IMR-90 (cell line): ENCODE data around the gene AAK1. TPM values are rescaled to one million over a fixed set of nuclear protein-coding genes. Genes with fewer than 3 reads are reported as not detected.

Source experiments
- ATAC-seq: fragments of 200-7000 bp; cut with Tn5 transposase; 2 replicates; pipeline ENCODE4 v1.9.1; 2020; ENCODE audit warnings: low read depth, mild to moderate bottlenecking, moderate library complexity
- BruUV-seq: library from RNA; stranded (reverse); fragments of 400-500 nt; replicated peaks from 2 replicates; lab custom pipeline; 2021; lab: Mats Ljungman, UMichigan
- CTCF ChIA-PET: fragments of 300-600 bp; formaldehyde crosslinking; extraction: SDS; loops from one replicate; lab custom pipeline; 2021; ENCODE audit warnings: antibody characterized with exemption; lab: Yijun Ruan, JAX
- POLR2A ChIA-PET: fragments of 300-600 bp; sonication (Branson Sonifier 250); formaldehyde crosslinking; loops from one replicate; lab custom pipeline; 2022; ENCODE audit warnings: antibody characterized with exemption; ENCODE audit not compliant: unreplicated experiment; lab: Charles Lee
- DNase-seq: peaks from one replicate; pipeline ENCODE4 v3.0.0; 2013
- H2AFZ ChIP-seq: replicated peaks from 2 replicates; pipeline ENCODE3; 2013; ENCODE audit warnings: low read length, mild to moderate bottlenecking; ENCODE audit not compliant: poor library complexity
- H2AK5ac ChIP-seq: 2 replicates; pipeline ENCODE4 v1.6.1; 2013; ENCODE audit warnings: low read depth, low read length, inconsistent platforms
- H2AK9ac ChIP-seq: replicated peaks from 2 replicates; pipeline ENCODE3; 2013; ENCODE audit warnings: mild to moderate bottlenecking, low read depth, low read length, moderate library complexity; ENCODE audit not compliant: poor library complexity
- H2BK120ac ChIP-seq: 2 replicates; pipeline ENCODE4 v1.6.1; 2013; ENCODE audit warnings: low read depth, low read length, inconsistent platforms
- H2BK15ac ChIP-seq: 3 replicates; pipeline ENCODE4 v1.6.1; 2013; ENCODE audit warnings: low read depth, low read length, inconsistent platforms
- H2BK20ac ChIP-seq: 2 replicates; pipeline ENCODE4 v1.6.1; 2013; ENCODE audit warnings: low read depth, mild to moderate bottlenecking, inconsistent platforms, low read length, moderate library complexity
- H2BK5ac ChIP-seq: 2 replicates; pipeline ENCODE4 v1.6.1; 2013; ENCODE audit warnings: mild to moderate bottlenecking, low read depth, low read length, inconsistent platforms; ENCODE audit not compliant: poor library complexity, severe bottlenecking
- H3K14ac ChIP-seq: replicated peaks from 2 replicates; pipeline ENCODE4 v1.6.1; 2013; ENCODE audit warnings: low read depth, low read length, inconsistent platforms
- H3K18ac ChIP-seq: 2 replicates; pipeline ENCODE4 v1.6.1; 2013; ENCODE audit warnings: low read depth, low read length, control low read depth
- H3K23ac ChIP-seq: 2 replicates; pipeline ENCODE4 v1.6.1; 2013; ENCODE audit warnings: low read depth, low read length, inconsistent platforms
- H3K27ac ChIP-seq: 2 replicates; pipeline ENCODE4 v1.5.1; 2013; ENCODE audit warnings: mild to moderate bottlenecking, control low read depth, low read length; ENCODE audit not compliant: insufficient read depth
- H3K27me3 ChIP-seq: 2 replicates; pipeline ENCODE4 v1.6.1; 2013; ENCODE audit warnings: low read length; ENCODE audit not compliant: control insufficient read depth, insufficient read depth
- H3K36me3 ChIP-seq: 2 replicates; pipeline ENCODE4 v1.6.1; 2013; ENCODE audit warnings: low read length, mixed read lengths; ENCODE audit not compliant: control insufficient read depth, insufficient read depth
- H3K4ac ChIP-seq: 2 replicates; pipeline ENCODE4 v1.6.1; 2013; ENCODE audit warnings: low read depth, low read length, inconsistent platforms
- H3K4me1 ChIP-seq: 2 replicates; pipeline ENCODE4 v1.6.1; 2013; ENCODE audit warnings: low read length, mixed read lengths; ENCODE audit not compliant: control insufficient read depth, insufficient read depth
- H3K4me2 ChIP-seq: 2 replicates; pipeline ENCODE4 v1.6.1; 2013; ENCODE audit warnings: low read depth, mild to moderate bottlenecking, control low read depth, low read length, moderate library complexity
- H3K4me3 ChIP-seq: 2 replicates; pipeline ENCODE4 v1.5.1; 2013; ENCODE audit warnings: low read depth, mild to moderate bottlenecking, control low read depth, low read length, moderate library complexity; ENCODE audit not compliant: insufficient read depth
- H3K56ac ChIP-seq: 2 replicates; pipeline ENCODE4 v1.6.1; 2013; ENCODE audit warnings: low read length, inconsistent platforms; ENCODE audit not compliant: insufficient read depth; ENCODE audit errors: extremely low read depth
- H3K79me1 ChIP-seq, 2 experiments: 2 replicates each; pipeline ENCODE4 v1.6.1; 2013; ENCODE audit warnings: low read length in 2 of 2, inconsistent platforms in 1 of 2, low read depth in 1 of 2
- H3K9ac ChIP-seq: 2 replicates; pipeline ENCODE4 v1.6.1; 2013; ENCODE audit warnings: low read depth, low read length, control low read depth
- H3K9me1 ChIP-seq: 2 replicates; pipeline ENCODE4 v1.6.1; 2013; ENCODE audit warnings: low read length, inconsistent platforms; ENCODE audit not compliant: insufficient read depth
- H3K9me3 ChIP-seq: 2 replicates; pipeline ENCODE4 v1.6.1; 2013; ENCODE audit warnings: low read length; ENCODE audit not compliant: control insufficient read depth, insufficient read depth
- H4K20me1 ChIP-seq: 2 replicates; pipeline ENCODE4 v1.6.1; 2013; ENCODE audit warnings: low read length, inconsistent platforms; ENCODE audit not compliant: insufficient read depth
- H4K5ac ChIP-seq: 2 replicates; pipeline ENCODE4 v1.6.1; 2013; ENCODE audit warnings: mild to moderate bottlenecking, low read depth, low read length, control low read depth
- H4K8ac ChIP-seq, 2 experiments: 2 replicates each; pipeline ENCODE4 v1.6.1; 2013; ENCODE audit warnings: low read depth in 2 of 2, low read length in 2 of 2, control low read depth in 1 of 2, inconsistent platforms in 1 of 2
- H4K91ac ChIP-seq: 2 replicates; pipeline ENCODE4 v1.6.1; 2013; ENCODE audit warnings: low read depth, low read length, inconsistent platforms; ENCODE audit not compliant: insufficient read depth
- BHLHE40 ChIP-seq: fragments of 150-350 bp; IDR thresholded peaks from 2 replicates; pipeline ENCODE4 v1.6.1; 2016; ENCODE audit warnings: mild to moderate bottlenecking, low read depth, low read length
- CEBPB ChIP-seq: IDR thresholded peaks from 2 replicates; pipeline ENCODE4 v1.6.1; 2012; ENCODE audit warnings: low read depth, low read length, improper control_type of control experiment
- CHD1 ChIP-seq: IDR thresholded peaks from 2 replicates; pipeline ENCODE4 v1.6.1; 2012; ENCODE audit warnings: low read depth, low read length, improper control_type of control experiment
- FOS ChIP-seq: fragments of 150-350 bp; IDR thresholded peaks from 2 replicates; pipeline ENCODE4 v1.6.1; 2016; ENCODE audit warnings: low read depth, low read length
- MAFK ChIP-seq: IDR thresholded peaks from 2 replicates; pipeline ENCODE4 v1.6.1; 2012; ENCODE audit warnings: low read depth, low read length, improper control_type of control experiment
- MAZ ChIP-seq: IDR thresholded peaks from 2 replicates; pipeline ENCODE4 v1.6.1; 2012; ENCODE audit warnings: low read depth, mild to moderate bottlenecking, low read length, improper control_type of control experiment, moderate library complexity, borderline replicate concordance
- MXI1 ChIP-seq: IDR thresholded peaks from 2 replicates; pipeline ENCODE4 v1.6.1; 2012; ENCODE audit warnings: low read depth, mild to moderate bottlenecking, low read length, moderate library complexity, borderline replicate concordance
- NFE2L2 ChIP-seq: fragments of 150-350 bp; IDR thresholded peaks from 2 replicates; pipeline ENCODE4 v1.6.1; 2016; ENCODE audit warnings: low read depth, mild to moderate bottlenecking, low read length
- POLR2A ChIP-seq: IDR thresholded peaks from 2 replicates; pipeline ENCODE4 v1.6.1; 2012; ENCODE audit warnings: mild to moderate bottlenecking, low read depth, low read length
- RAD21 ChIP-seq: IDR thresholded peaks from 2 replicates; pipeline ENCODE4 v1.6.1; 2012; ENCODE audit warnings: low read length, improper control_type of control experiment
- RCOR1 ChIP-seq: IDR thresholded peaks from 2 replicates; pipeline ENCODE4 v1.6.1; 2012; ENCODE audit warnings: mild to moderate bottlenecking, low read length, improper control_type of control experiment; ENCODE audit not compliant: insufficient replicate concordance
- RFX5 ChIP-seq: IDR thresholded peaks from 2 replicates; pipeline ENCODE4 v1.8.0; 2012; ENCODE audit warnings: low read depth, mild to moderate bottlenecking, low read length, moderate library complexity
- SMC3 ChIP-seq: fragments of 150-350 bp; IDR thresholded peaks from 2 replicates; pipeline ENCODE4 v1.6.1; 2016; ENCODE audit warnings: low read depth, mild to moderate bottlenecking, antibody characterized with exemption, low read length, moderate library complexity
- whole genome bisulfite sequencing, 2 experiments: methylation state at CpG; one replicate each; pipeline versions ENCODE4 v1.1.5 to v1.1.7; 2013; ENCODE audit warnings: missing lambda C conversion rate in 2 of 2; ENCODE audit not compliant: insufficient read length in 1 of 2; ENCODE audit errors: extremely low coverage in 2 of 2; 5-methylcytosine and 5-hydroxymethylcytosine counted together
- dilution Hi-C: fragments of 300-500 bp; cut with HindIII; formaldehyde crosslinking; loops from one replicate; pipeline ENCODE4 v1.14.3; 2018; ENCODE audit warnings: low sequenced_read_pairs; ENCODE audit not compliant: unreplicated experiment
- in situ Hi-C: fragments of 300-500 bp; cut with MboI; formaldehyde crosslinking; loops from 3 replicates; pipeline ENCODE4 v1.14.3; 2019; ENCODE audit warnings: low sequenced_read_pairs, inconsistent platforms, mixed read lengths
- intact Hi-C: fragments of 100-400 bp; cut with micrococcal nuclease; formaldehyde crosslinking; loops from 2 replicates; pipeline ENCODE4 v1.10.0; 2022
- polyA plus RNA-seq, 3 experiments: library from polyadenylated mRNA; depleted of rRNA; stranded (reverse); fragments of >200 nt; gene quantifications; 2 replicates each; pipeline ENCODE4 v1.2.3, GENCODE V29; 2012; ENCODE audit warnings: low replicate concordance in 1 of 3
- total RNA-seq: library from RNA; depleted of rRNA; stranded (reverse); fragments of >200 nt; gene quantifications from 2 replicates; pipeline ENCODE4 v1.2.3, GENCODE V29; 2012
- TF ChIP-seq, protein P1 (sequence below): conservative IDR thresholded peaks from 2 replicates; pipeline ENCODE4 v1.5.1; 2012; ENCODE audit warnings: mild to moderate bottlenecking, low read depth, low read length, improper control_type of control experiment
- TF ChIP-seq, protein P2 (sequence below): fragments of 150-350 bp; IDR thresholded peaks from 2 replicates; pipeline ENCODE4 v1.6.1; 2016; ENCODE audit warnings: low read depth, mild to moderate bottlenecking, low read length, moderate library complexity, borderline replicate concordance

AAK1 gene
- total and polyA plus RNA-seq, 2 of the 4 experiments (the other 2 are of a cell fraction): 21.9 to 26.5 TPM

DNA sequence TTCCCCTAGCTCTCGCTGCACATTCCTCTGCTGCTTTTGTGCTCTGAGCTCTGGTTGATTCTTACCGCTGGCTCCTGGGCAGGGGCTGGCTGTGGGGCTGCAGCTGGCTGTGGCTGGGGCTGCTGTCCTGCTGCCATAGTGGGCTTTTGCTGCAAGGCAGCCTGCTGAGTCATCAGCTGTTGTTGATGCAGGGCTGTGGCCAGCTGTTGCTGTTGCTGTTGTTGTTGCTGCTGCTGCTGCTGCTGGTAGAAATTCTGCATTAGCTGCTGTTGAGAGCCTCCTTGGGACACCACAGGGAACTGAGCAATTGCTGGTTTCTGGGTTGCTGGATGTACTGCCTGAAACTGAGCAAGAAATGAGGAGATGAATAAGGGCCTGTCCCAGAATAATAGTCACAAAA is 129.1 kb downstream of the AAK1 start:
- Histone ChIP-seq H3K27me3 (no peaks in the 10 kb centered on the region), H3K14ac (peak overlapping the region; percentile 27; the same call in 1 of the 2 replicates), H2AK9ac (no peak overlapping the region), H3K4ac (peak overlapping the region; percentile 18; the same call in 1 of the 2 replicates), H3K4me3 (no peak overlapping the region), H2AK5ac (no peak overlapping the region), H3K27ac (peak overlapping the region; percentile 79; the same call in 1 of the 2 replicates), H3K18ac (peak overlapping the region; percentile 56; the same call in 1 of the 2 replicates), H2AFZ (no peak overlapping the region), H3K9ac (no peak overlapping the region), H3K79me1 (peaks cover 23 to 56% of the 10 kb centered on the region in 2 experiments), H2BK20ac (no peak overlapping the region), H3K56ac (peak overlapping the region; percentile 46; the same call in 1 of the 2 replicates), H2BK5ac (peak overlapping the region; percentile 0), H4K91ac (no peak overlapping the region), H3K4me1 (peaks cover 12% of the 10 kb centered on the region), H4K8ac (peak overlapping the region in 1 of 2 experiments; percentile 6; a peak in 1 of 4 replicates), H2BK15ac (no peak overlapping the region), H2BK120ac (0 out of 2 replicates have a peak overlapping the region, but pooled peaks have one; percentile 10), H3K9me1 (peaks cover 10% of the 10 kb centered on the region), H3K4me2 (peak overlapping the region; percentile 36), H3K9me3 (no peaks in the 10 kb centered on the region), H4K20me1 (peaks cover 10% of the 10 kb centered on the region; the same call in 1 of the 2 replicates), H3K36me3 (peaks cover 40% of the 10 kb centered on the region), H3K23ac (peak overlapping the region; percentile 15; the same call in 1 of the 2 replicates), H4K5ac (no peak overlapping the region; the same call in 1 of the 2 replicates)
- BruUV-seq: no TSS peak
- ATAC-seq (peak; percentile 90), DNase-seq (peak; percentile 89)
- in situ Hi-C loops: no loop called here
- WGBS, 2 experiments: 45% methylated on average over 2 of the region's 2 CpGs; no CpG with 5 or more reads in 1 of the 2 experiments
- CTCF ChIA-PET: interaction anchor here (0.6 to 1.4 kb wide), 3 partner anchors 13 to 511 kb away, joined by 3 to 4 read pairs (median 3); no protein-coding TSS in a partner anchor
- TF ChIP-seq SMC3: no peak
- TF ChIP-seq, protein P1, sequence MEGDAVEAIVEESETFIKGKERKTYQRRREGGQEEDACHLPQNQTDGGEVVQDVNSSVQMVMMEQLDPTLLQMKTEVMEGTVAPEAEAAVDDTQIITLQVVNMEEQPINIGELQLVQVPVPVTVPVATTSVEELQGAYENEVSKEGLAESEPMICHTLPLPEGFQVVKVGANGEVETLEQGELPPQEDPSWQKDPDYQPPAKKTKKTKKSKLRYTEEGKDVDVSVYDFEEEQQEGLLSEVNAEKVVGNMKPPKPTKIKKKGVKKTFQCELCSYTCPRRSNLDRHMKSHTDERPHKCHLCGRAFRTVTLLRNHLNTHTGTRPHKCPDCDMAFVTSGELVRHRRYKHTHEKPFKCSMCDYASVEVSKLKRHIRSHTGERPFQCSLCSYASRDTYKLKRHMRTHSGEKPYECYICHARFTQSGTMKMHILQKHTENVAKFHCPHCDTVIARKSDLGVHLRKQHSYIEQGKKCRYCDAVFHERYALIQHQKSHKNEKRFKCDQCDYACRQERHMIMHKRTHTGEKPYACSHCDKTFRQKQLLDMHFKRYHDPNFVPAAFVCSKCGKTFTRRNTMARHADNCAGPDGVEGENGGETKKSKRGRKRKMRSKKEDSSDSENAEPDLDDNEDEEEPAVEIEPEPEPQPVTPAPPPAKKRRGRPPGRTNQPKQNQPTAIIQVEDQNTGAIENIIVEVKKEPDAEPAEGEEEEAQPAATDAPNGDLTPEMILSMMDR: peak; percentile 16; the same call in 1 of the 2 replicates
- peak; percentile 74 for TF ChIP-seq FOS
- peak; percentile 16 for TF ChIP-seq RCOR1
- no peak for TF ChIP-seq BHLHE40
- TF ChIP-seq, protein P2, sequence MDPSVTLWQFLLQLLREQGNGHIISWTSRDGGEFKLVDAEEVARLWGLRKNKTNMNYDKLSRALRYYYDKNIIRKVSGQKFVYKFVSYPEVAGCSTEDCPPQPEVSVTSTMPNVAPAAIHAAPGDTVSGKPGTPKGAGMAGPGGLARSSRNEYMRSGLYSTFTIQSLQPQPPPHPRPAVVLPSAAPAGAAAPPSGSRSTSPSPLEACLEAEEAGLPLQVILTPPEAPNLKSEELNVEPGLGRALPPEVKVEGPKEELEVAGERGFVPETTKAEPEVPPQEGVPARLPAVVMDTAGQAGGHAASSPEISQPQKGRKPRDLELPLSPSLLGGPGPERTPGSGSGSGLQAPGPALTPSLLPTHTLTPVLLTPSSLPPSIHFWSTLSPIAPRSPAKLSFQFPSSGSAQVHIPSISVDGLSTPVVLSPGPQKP: no peak
- peak; percentile 37 for TF ChIP-seq RAD21
- TF ChIP-seq MAZ: no peak
- 0 out of 2 replicates have a peak, but pooled peaks have one; percentile 21 for TF ChIP-seq CEBPB
- peak; percentile 66; the same call in 1 of the 2 replicates for TF ChIP-seq MAFK
- TF ChIP-seq NFE2L2: peak; percentile 41; the same call in 1 of the 2 replicates
- TF ChIP-seq CHD1: no peak
- TF ChIP-seq MXI1: no peak
- no peak for TF ChIP-seq POLR2A
- no peak for TF ChIP-seq RFX5
- intact Hi-C loops: no loop called here
- POLR2A ChIA-PET: interaction anchor here (0.8 kb wide), 1 partner anchor 24 kb away, joined by 3 read pairs; no protein-coding TSS in a partner anchor
- dilution Hi-C loops: no loop called here
